ENCODE results near the gene TIMP2.
"Not testable (repeated sequence)": the region's sequence is repeated elsewhere in the genome, so short reads cannot be mapped to it uniquely, and the experiment has no call there.

The TIMP2 gene

GRCh38 chr17:78954684-78955083, 29.5 kb upstream of the TIMP2 start:
- no peak for DNase-seq

DNA sequence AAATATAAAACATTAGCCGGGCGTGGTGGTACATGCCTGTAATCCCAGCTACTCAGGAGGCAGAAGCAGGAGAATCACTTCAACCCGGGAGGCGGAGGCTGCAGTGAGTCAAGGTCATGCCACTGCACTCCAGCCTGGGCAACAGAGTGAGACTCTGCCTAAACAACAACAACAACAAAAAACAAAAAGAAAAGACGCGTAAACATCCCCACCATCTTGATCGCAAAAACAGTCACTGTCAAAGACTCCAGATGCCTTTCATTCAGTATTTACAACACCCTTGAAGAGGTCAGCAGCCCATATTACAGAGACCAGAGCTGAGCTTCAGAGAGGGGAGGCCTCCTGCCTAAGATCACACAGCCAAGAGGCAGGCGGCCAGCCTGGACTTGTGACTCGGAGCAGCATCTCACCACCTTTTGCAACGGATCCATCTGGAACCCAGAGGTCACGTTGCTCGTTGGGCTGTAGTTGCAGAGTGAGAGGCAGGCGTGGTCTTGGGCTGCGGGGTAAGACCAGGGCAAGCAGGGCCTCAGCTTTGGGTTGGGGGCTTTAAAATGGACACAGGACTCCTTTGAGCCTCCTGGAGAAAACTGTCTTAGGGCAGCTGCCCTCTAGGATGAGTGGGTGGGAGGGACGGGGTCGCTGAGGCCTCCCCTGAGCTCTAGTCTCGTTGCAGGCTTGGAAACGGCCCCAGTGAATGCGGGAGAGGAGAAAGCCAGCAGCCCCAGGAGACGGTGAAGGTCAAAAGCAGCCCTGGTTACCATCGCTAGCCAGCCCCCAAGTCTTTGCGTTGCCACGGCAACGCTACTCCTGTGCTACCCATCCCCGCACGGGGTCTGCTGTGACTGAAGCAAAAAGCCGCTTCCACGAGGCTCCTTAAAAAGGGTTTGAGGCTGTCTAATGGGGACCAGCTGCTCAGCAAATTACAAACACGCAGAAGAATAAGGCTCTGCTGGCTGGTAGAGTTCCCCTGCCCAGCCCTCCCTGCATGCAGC, 28.5 kb upstream of the TIMP2 start:
- no peak for DNase-seq

DNA sequence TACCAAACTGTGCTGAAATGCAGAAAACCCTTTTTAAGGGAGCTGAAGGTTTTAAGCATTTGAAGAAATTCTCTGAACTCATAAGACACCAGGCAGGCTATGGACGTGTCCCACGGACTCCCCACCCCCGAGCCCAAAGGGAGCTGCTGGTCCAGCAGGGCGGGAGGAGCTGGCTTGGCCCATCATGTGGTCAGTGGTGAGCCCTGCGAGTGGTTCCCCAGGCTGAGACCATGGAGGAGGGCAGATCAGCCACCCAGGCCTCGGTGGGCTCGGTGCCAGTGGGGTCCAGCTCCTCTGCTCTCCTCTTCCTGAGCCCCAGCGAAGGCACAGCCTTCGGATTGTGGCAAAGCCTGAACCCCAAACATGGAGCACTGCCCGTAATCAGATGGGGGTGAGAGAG, 27.5 kb upstream of the TIMP2 start:
- DNase-seq, result no peak

GRCh38 chr17:78951967-78952551, 26.9 kb upstream of the TIMP2 start:
- no peak for DNase-seq

DNA sequence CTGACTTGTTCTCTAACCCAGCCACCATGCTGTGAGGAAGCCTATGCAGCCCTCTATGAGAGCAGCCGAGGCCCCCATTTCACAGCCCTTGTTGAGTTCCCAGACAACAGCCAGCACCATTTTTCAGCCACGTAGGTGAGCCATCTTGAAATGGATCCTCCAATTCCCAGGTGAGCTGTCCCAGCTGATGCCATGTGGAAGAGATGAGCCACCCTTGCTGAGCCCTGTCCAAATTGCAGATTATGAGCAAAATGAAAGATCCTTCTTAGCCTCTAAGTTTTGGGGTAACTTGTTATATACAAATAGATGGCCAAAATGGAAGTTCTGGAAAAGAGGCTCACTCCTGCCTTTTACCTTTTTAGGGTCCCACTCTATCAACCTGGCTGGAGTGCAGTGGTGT, 25.7 kb upstream of the TIMP2 start:
- DNase-seq, result no peak

DNA sequence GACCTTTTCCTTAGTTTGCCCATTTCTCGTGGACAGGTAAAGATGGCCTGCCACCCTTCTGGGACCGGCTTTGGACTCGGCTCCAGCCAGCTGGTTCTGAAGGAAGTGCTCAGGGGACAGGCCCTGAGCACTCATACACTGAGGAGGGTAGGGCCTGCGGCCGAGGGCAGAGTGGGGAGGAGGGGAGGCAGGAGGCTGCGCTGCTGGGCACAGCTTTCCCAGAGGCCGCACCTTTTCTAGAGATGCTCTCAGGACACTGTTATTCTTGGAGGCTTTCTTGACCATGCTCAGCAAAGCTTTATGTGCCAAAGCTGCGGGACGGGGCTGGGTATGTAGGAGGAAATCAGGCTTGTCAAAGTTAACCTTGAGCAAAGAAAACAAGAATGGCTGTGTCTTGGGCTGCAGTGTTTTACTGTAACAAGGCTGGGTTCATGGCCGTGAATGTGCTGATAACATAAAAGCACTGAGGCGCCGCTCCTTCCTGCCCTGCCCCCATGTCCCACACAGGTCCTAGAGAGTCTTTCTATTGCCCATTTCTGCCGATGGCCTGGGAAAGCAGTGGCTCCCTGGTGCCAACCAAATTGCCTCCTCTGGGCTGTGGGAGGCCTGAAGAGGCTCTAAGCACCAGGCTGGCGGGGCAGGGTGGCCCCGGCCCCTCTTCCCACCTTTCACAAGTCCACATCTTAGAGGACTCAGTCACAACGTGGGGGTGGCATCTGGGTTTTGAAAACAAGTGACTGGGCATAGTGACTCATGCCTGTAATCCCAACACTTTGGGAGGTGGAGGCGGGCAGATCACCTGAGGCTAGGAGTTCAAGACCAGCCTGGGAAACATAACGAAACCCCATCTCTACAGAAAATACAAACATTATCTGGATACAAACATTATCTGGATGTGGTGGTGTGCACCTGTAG, 22.3 kb upstream of the TIMP2 start:
- no peak for DNase-seq

- DNase-seq, result no peak
Observed at GRCh38 chr17:78946631-78947030, 21.4 kb upstream of the TIMP2 start.

- no peak for DNase-seq
Observed at GRCh38 chr17:78946131-78946530, 20.9 kb upstream of the TIMP2 start.

DNA sequence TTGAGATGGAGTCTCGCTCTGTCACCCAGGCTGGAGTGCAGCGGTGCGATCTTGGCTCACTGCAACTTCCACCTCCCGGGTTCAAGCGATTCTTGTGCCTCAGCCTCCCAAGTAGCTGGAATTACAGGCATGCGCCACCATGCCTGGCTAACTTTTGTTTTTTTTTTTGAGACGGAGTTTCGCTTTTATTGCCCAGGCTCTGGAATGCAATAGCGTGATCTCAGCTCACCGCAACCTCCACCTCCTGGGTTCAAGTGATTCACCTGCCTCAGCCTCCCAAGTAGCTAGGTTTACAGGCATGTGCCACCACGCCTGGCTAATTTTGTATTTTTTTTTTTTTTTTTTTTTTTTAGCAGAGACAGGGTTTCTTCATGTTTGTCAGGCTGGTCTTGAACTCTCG, 20.3 kb upstream of the TIMP2 start:
- not testable (repeated sequence) for DNase-seq

DNA sequence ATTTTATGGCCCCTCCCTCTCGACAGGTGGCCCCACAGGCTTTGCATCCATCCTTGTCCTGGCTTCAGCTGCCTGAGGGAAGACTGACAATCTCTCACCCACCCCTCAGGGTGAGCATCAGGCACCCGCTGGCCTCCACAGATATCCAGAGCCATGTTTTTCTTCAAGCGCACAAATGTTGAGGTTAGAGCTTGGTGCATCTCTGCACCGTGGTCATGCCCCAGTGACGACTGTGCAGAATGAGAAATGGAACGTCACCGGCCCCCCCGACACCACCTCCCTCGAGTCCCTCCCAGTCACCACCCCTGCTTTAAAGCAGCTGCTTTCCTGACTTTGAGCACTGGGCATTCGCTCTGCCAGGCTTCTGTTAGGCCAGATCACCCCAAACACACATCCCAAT, 19.8 kb upstream of the TIMP2 start:
- no peak for DNase-seq

- DNase-seq, result no peak
Observed at GRCh38 chr17:78944026-78944425, 18.8 kb upstream of the TIMP2 start.

- no peak for DNase-seq
Observed at GRCh38 chr17:78940708-78941107, 15.5 kb upstream of the TIMP2 start.

GRCh38 chr17:78940258-78940657, 15.1 kb upstream of the TIMP2 start:
- DNase-seq, result no peak

GRCh38 chr17:78939615-78940014, 14.4 kb upstream of the TIMP2 start:
- no peak for DNase-seq

DNA sequence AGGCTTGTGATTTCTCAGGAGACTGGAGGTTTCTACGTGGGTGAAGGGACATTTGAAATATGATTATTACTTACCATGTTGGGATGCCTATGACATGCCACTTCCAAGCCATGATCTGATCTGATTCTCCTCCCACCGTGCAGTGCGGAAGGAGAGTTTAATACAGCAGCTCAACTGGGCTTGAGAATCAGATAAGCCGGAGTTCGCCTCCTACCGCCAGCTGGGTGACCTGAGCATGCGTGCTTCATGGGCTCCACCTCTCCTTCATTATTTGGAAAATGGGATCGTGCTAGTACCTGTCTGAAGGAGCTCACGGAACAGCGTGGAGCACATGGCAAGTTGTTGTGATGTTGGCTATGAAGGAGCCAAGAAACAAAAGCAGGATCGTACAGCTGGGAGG, 12.4 kb upstream of the TIMP2 start:
- no peak for DNase-seq

DNA sequence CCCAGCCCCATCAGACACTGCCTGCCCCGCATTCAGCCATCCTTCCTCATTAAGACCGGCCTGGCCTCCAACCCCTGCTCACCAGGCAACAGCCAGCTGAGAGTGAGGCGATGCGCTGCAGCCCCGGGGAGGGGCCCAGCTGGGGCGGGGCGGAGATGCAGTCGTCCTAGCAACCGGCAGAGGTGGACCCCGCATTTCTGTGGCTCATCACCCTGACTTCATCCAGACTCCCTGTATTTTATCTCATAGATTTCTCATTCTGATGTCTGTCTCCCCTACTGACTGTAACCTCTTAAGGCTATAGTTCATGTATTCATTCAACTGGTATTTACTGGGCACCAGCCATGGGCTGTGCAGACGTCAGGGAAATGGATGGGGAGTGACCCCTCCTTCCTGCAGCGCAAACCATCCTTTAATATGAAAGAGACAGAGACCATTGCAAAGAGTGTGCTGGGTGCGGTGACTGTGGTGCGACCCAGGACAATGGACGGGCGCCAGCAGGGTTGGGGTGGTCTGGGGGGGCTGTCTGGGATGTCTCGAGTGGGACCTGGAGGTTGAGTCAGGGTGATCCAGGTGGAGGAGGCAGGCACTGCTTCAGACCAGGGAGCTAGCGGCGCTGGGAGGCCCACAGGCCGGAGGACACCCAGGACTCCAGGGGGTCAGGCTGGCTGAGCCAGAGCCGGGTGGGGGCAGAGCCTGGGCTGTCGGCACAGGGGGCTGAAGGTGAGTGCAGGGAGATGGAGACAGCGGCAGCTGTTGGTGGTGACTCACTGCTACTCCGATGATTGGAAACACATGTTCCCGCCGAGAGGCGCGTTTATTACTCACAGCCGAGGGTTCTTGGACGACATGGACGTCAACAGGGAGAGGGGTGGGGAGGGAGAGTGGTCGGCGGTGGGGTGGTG, 10.5 kb upstream of the TIMP2 start:
- DNase-seq, result no peak

DNA sequence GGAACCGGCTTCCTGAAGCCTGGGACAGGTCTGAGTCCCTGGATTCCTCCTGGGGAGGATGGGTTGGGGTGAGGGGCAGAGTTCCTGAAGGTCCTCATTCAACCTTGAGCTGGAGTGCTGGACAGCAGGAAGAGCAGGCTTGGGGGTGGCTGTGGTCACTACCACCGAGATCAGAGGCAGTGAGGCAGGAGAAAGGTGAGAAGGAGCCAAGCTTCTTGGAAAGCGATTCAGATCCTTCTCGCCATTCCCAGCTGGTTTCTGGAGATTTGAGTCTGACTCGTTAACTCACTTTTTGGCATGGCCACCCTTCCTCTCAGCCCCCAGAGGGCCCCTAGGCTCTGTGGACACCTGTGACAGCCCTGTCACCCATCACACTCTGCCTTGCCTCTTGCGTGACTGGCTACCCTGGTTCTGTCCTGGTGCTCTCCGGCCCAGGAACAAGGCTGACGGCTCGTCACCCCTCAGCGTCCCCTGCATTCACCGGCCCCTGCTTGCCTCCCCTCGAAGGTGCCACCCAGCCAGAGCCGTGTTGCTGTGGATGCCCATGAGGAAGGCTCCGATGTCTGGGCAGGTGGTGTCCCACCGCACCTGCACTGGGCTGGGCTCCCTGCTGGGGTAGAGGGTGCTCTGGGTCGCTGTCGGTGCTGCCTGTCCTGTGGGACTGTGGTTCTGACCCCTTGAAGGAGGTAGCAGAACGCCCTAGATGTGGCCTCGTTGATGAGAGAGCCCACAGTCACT, 9.7 kb upstream of the TIMP2 start:
- DNase-seq, result no peak

DNA sequence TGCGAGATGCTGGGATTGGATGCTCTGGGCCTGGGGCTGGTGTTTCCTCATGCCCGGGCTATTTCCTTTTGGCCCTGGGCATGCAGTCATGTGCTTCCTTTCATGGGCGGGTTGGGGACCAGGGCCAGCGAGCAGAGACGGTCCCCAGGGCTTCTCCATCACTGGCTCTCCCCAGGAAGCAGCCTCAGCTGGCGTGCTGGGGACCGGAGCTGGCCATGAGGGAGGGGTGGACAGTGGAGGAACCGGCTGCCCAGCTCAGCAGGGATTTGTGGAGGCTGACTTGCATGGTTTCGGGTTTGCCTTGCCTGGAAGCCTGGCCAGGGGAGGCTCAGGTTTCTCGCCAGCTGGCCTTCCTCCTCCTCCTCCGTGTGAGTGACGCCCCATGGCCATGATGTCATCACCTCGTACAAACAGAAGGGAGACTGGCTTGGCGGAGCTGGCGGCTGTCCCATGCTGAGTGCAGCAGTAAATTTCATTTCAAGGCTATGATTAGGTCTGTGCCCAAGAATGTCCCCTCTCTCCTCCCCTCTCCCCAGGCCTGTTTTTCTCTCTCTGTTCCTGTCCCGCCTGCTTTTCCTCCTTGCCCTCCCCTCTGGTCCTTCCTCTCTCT, 8.9 kb upstream of the TIMP2 start:
- no peak for DNase-seq

DNA sequence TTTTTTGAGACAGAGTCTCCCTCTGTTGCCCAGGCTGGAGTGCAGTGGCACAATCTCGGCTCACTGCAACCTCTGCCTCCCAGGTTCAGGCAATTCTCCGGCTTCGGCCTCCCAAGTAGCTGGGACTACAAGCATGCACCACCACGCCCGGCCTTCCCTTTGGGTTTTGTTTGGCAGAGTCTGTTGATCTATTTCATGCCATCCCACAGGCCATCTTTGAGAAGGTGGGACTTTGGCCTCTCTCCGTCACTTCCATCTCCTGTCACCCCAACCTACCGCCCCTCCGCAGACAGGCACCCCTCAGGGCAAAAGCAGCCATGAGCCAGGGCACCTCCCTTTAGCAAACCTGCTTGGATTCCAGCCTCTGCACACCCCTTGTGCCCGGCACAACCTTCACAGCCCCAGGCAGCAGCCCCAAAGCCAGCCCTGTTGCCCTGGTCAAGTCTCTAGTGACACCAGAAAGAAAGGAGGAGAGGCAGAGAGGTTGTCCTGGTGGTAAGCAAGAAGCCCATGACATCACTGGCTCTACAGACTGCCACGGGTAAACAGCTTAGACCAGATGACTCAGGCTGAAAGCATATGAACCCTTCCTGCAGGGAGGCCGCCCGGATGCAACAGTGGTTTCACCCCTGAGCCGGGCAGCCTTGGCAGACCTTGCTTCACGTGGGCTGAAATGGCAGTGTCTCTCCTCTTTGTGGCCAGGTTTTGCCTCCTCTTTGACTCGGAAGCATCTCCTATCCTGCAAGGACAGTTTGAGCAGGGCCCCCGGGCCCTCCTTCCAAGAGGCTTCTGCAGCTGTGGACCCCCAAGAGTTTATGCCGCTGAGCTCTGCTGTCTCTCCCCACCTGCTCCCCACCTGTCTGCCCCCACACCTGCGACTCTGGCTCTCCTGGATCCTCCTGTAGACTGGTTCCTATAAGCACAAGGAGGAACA, 8.1 kb upstream of the TIMP2 start:
- peak; percentile 14 for DNase-seq

All from effector CD4-positive, alpha-beta T cell (primary cell).